Measurements from ENCODE around the gene AGFG2. TPM values are rescaled to one million over a fixed set of nuclear protein-coding genes. Genes with fewer than 3 reads are reported as not detected.

AGFG2 gene
- total and polyA plus RNA-seq, 2 of the 13 experiments (the other 11 are each of a cell fraction or from before 2014, with no cell fraction given), result 125 to 132 TPM

DNA sequence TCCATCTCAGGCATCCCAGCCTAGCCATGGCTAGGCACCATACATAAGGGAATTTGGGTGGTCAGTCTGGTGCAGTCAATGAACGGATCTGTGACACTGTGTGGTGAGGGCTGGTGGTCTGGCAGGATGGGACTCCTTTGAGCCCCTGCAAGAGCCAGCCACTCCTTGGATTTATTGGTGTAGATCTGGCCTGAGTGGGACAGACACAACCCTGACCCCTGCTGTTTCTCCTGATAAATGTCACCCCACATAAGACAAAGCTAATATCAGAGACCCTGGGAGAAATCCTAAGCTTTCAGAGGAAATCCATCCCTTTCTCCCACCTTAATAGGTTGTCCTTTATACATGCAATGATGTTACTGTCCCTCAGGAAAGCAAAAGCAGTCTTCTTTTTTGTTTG, 49.4 kb downstream of the AGFG2 start (continued):
- no peak for TF ChIP-seq KLF13 (CRISPR knock-in tag; IDR thresholded peaks at IDR 0.05)
- no peak for TF ChIP-seq SMAD9 (CRISPR knock-in tag; IDR thresholded peaks at IDR 0.05)
- TF ChIP-seq BRCA1 (CRISPR knock-in tag; IDR thresholded peaks at IDR 0.05), result no peak
- no peak for TF ChIP-seq FOXO1 (CRISPR knock-in tag; IDR thresholded peaks at IDR 0.05)
- TF ChIP-seq ZKSCAN8 (CRISPR knock-in tag; IDR thresholded peaks at IDR 0.05; ENCODE audit: borderline replicate concordance), result no peak
- TF ChIP-seq NFE2L2 (IDR thresholded peaks at IDR 0.05; ENCODE audit: low read length), result no peak
- peak; percentile 17; the same call in 1 of the 2 replicates for TF ChIP-seq RAD21 (CRISPR knock-in tag; IDR thresholded peaks at IDR 0.05)
- no peak for TF ChIP-seq CHCHD3 (CRISPR knock-in tag; IDR thresholded peaks at IDR 0.05)
- TF ChIP-seq, protein P1, sequence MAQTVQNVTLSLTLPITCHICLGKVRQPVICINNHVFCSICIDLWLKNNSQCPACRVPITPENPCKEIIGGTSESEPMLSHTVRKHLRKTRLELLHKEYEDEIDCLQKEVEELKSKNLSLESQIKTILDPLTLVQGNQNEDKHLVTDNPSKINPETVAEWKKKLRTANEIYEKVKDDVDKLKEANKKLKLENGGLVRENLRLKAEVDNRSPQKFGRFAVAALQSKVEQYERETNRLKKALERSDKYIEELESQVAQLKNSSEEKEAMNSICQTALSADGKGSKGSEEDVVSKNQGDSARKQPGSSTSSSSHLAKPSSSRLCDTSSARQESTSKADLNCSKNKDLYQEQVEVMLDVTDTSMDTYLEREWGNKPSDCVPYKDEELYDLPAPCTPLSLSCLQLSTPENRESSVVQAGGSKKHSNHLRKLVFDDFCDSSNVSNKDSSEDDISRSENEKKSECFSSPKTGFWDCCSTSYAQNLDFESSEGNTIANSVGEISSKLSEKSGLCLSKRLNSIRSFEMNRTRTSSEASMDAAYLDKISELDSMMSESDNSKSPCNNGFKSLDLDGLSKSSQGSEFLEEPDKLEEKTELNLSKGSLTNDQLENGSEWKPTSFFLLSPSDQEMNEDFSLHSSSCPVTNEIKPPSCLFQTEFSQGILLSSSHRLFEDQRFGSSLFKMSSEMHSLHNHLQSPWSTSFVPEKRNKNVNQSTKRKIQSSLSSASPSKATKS (CRISPR knock-in tag; IDR thresholded peaks at IDR 0.05), result no peak
- TF ChIP-seq, protein P2, sequence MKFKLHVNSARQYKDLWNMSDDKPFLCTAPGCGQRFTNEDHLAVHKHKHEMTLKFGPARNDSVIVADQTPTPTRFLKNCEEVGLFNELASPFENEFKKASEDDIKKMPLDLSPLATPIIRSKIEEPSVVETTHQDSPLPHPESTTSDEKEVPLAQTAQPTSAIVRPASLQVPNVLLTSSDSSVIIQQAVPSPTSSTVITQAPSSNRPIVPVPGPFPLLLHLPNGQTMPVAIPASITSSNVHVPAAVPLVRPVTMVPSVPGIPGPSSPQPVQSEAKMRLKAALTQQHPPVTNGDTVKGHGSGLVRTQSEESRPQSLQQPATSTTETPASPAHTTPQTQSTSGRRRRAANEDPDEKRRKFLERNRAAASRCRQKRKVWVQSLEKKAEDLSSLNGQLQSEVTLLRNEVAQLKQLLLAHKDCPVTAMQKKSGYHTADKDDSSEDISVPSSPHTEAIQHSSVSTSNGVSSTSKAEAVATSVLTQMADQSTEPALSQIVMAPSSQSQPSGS (CRISPR knock-in tag; IDR thresholded peaks at IDR 0.05), result no peak
